ENCODE results near the gene IFIT5.
"Not testable (repeated sequence)": the region's sequence is repeated elsewhere in the genome, so short reads cannot be mapped to it uniquely, and the experiment has no call there.

IFIT5 gene

DNA sequence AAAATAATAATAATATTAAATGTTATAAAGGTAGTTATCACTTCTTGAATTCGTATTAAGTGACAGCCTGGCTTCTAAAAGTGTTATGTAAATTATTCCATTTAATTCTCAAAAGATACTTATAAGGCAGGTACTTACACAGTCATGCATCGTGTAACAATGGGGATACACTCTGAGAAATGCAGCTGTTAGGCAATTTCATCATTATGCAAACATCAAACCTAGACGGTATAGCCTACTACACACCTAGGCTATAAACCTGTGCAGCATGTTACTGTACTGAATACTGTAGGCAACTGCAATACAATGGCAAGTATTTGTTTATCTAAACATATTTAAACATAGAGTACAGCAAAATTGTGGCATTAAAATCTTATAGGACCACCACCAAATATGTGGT, 20.5 kb upstream of the IFIT5 start:
- DNase-seq, result no peak

GRCh38 chr10:89395141-89395540, 19.2 kb upstream of the IFIT5 start:
- no peak for DNase-seq

DNA sequence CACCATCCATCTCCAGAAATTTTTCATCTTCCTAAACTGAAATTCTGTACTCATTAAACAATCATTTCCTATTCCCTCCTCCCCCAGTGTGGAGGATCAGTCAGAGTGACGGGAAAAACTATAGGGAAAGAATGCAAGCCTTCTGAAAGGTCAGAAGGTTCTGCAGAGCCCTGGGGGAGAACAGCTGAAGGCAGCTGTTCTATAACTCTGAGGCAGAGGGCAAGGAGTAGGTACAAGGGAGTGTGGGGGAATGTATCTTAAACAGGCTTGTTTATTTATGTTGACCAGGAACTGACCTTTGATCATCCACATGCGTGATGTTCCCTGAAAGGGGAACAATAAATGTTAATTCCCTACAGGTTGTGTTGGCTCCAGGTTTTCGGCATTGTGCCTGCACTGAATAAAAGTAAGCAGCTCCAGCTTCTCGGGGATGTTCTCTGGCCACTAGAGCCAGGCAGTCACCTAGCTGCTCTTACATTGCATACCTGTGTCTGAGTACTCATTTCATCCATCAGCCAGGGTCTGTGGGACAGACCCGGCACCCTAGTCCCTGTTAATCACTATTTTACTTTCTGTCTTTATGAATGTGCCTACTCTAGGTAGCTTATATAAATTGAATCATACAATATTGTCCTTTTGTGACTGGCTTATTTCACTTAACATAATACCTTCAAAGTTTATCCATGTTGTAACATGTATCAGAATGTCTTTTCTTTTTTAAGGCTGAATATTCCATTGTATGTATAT, 16.2 kb upstream of the IFIT5 start:
- no peak for DNase-seq

GRCh38 chr10:89399956-89400355, 14.4 kb upstream of the IFIT5 start:
- DNase-seq, result no peak

DNA sequence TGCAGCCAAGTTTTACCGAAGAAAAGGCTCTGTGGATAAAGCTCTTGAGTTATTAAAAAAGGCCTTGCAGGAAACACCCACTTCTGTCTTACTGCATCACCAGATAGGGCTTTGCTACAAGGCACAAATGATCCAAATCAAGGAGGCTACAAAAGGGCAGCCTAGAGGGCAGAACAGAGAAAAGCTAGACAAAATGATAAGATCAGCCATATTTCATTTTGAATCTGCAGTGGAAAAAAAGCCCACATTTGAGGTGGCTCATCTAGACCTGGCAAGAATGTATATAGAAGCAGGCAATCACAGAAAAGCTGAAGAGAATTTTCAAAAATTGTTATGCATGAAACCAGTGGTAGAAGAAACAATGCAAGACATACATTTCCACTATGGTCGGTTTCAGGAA, 11.3 kb upstream of the IFIT5 start:
- DNase-seq, result no peak

- DNase-seq, result no peak
These were observed 10.0 kb upstream of the IFIT5 start for GRCh38 chr10:89404104-89405047.

DNA sequence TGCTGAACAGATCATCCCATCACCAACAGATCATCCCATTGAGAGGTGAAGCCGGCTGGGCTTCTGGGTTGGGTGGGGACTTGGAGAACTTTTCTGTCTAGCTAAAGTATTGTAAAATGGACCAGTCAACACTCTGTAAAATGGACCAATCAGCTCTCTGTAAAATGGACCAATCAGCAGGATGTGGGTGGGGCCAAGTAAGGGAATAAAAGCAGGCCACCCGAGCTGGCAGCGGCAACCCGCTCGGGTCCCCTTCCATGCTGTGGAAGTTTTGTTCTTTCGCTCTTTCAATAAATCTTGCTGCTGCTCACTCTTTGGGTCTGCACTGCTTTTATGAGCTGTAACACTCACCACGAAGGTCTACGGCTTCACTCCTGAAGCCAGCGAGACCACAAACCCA, 8.2 kb upstream of the IFIT5 start:
- DNase-seq, result not testable (repeated sequence)

GRCh38 chr10:89407792-89408191, 6.6 kb upstream of the IFIT5 start:
- DNase-seq, result not testable (repeated sequence)

GRCh38 chr10:89409282-89409681, 5.1 kb upstream of the IFIT5 start:
- DNase-seq, result not testable (repeated sequence)

- not testable (repeated sequence) for DNase-seq
These were observed 3.8 kb upstream of the IFIT5 start for GRCh38 chr10:89410551-89410950.

DNA sequence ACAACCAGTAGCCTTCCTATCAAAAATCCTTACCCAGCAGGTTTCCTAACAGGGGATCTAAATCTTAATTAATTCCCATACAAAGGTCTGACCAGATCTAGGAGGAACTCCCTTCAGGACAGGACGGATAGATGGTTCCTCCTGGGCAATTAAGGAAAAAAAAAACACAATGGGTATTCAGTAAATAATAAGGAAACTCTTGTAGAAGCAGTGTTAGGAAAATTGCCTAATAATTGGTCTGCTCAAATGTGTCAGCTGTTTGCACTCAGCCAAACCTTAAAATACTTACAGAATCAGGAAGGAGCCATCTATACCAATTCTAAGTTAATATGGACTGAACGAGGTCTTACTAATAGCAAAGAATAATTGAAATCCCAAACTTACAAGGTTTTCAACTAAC, 3.2 kb upstream of the IFIT5 start:
- DNase-seq, result not testable (repeated sequence)

DNA sequence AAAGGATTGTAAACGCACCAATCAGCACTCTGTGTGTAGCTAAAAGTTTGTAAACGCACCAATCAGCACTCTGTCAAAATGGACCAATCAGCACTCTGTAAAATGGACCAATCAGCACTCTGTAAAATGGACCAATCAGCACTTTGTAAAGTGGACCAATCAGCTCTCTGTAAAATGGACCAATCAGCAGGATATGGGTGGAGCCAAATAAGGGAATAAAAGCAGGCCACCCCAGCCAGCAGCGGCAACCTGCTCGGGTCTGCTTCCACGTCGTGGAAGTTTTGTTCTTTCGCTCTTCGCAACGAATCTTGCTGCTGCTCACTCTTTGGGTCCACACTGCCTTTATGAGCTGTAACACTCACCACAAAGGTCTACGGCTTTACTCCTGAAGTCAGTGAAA, 2.1 kb upstream of the IFIT5 start:
- DNase-seq, result peak; percentile 45

GRCh38 chr10:89413398-89413912, 913 bp upstream of the IFIT5 start:
- no peak for DNase-seq

GRCh38 chr10:89414879-89415821, 782 bp downstream of the IFIT5 start:
- peak; percentile 18 for DNase-seq

DNA sequence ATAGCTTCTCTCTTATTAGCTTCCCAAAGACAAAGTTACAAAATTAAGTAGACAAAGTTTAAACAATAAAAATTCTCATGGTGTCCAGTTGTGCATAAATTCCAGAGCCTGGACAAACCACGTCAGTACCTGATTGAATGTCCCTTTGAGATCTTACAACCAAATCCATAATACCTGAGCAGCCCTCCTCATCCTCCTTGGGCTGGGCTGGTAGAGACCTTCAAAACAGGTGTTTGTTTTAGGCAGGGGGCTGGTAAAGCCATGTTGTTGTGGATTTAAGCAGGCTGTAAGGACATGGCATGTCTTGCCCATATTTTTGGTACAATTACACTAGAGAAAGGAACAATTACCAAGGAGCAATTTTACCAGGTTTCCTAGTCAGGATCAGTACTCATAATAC, 2.1 kb downstream of the IFIT5 start:
- no peak for DNase-seq

DNA sequence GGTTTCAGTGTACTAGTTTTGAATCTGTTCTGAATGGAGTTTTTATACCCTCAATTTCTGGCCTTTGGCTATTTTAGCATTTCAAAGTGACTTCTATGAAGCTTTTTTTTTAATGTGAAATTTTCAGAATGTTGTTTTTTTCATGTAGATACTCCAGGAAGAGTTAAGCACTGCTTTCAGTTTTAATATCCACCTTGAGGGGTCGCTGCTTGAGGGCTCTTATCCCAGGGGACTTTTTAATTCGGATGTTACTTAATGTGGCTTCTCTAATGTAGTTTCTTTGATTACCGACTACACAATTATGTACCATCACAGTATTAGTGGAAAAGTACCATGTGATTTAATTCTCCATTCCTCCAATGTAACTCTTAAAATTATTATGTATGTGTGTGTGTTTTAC, 5.2 kb downstream of the IFIT5 start:
- peak; percentile 16 for DNase-seq

GRCh38 chr10:89421018-89421476, 6.7 kb downstream of the IFIT5 start:
- no peak for DNase-seq

- no peak for DNase-seq
These were observed 10.6 kb downstream of the IFIT5 start for GRCh38 chr10:89425000-89425399.

DNA sequence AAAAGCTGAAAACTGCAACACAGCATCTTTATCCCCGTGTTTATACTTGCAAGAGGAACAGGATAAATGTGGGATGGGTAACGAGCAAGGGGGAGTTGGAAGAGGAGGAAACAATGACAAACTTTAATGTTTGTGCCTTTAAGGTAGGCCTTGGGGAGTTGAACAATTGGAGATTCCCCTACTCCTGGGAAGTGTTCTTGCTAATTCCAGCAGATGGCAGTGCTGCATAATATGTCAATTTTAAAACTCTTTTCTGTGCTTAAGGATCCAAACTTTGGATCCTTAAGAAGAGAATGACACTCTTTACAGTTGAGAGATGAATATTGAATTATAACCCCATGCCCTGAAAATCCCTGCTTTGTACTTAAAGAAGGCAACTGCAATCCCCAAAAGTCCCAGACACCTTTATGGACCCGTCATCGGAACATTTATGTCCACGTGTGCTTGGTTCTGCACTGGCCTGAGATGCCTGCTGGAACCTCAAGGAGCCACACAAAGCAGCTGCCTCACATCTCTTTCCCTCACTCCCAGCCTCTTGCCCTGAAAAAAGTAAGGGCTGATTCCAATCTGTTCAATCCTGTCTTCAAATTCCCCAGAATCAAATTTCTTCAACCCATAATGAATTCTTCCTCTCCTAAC, 12.0 kb downstream of the IFIT5 start:
- no peak for DNase-seq

GRCh38 chr10:89427629-89428028, 13.3 kb downstream of the IFIT5 start:
- no peak for DNase-seq

GRCh38 chr10:89428877-89429276, 14.5 kb downstream of the IFIT5 start:
- no peak for DNase-seq

DNA sequence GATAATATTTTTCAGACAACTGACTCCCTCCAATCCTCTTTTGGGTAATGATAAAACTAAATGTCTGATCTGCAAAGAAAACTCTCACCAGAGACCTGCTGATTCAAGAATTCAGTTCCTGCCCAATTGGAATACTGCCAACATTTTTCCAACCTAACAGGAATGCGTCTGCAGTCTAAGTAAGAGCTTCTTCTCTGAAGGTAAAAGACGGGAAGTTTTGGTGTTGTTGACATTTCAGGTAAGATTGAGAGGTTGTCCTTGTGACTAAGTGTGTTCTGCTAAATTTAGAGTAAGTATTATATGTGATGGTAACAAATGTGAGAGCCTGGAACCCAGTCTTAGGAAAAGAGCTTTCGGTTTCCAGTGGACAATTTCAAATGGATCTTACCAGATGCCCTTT, 17.6 kb downstream of the IFIT5 start:
- DNase-seq, result no peak
